Vagina (tissue), 2 donors: Measurements from ENCODE around the gene NR4A3.

ENCODE experiments used
- CTCF ChIP-seq, 3 experiments: fragments of 450-650 bp in 2 of 3; fragments of 200-600 bp in 1 of 3; sonication (generic) in 1 of 3; IDR thresholded peaks; one replicate each; pipeline ENCODE4 v1.5.1; 2017 to 2019; ENCODE audit warnings: antibody characterized with exemption in 3 of 3, mild to moderate bottlenecking in 2 of 3, moderate library complexity in 2 of 3
- POLR2A ChIP-seq, 2 donors: fragments of 450-650 bp; IDR thresholded peaks; one replicate each; pipeline ENCODE4 v1.6.1; 2017; ENCODE audit warnings: antibody characterized with exemption in 2 of 2, mild to moderate bottlenecking in 2 of 2, moderate library complexity in 2 of 2
- POLR2AphosphoS5 ChIP-seq, 2 donors: sonication (generic); formaldehyde crosslinking; IDR thresholded peaks; one replicate each; pipeline ENCODE4 v1.9.0; 2017; ENCODE audit warnings: antibody characterized with exemption in 2 of 2, mild to moderate bottlenecking in 2 of 2, low read depth in 1 of 2; ENCODE audit not compliant: insufficient read depth in 1 of 2

- TF ChIP-seq CTCF (IDR thresholded peaks at IDR 0.05), result no peak
- no peak for TF ChIP-seq POLR2A (IDR thresholded peaks at IDR 0.05)
- TF ChIP-seq POLR2AphosphoS5 (IDR thresholded peaks at IDR 0.05; ENCODE audit: insufficient read depth in 1 of 2, low read depth in 1 of 2), result no peak
Observed at GRCh38 chr9:99827244-99827643, 5.6 kb downstream of the NR4A3 start.
